ENCODE measurements around the gene POTEE. TPM values are rescaled to one million over a fixed set of nuclear protein-coding genes. Genes with fewer than 3 reads are reported as not detected.
"Not testable (repeated sequence)": the region's sequence is repeated elsewhere in the genome, so short reads cannot be mapped to it uniquely, and the experiment has no call there.

Gene POTEE
- total RNA-seq = not detected in 2 replicates

DNA sequence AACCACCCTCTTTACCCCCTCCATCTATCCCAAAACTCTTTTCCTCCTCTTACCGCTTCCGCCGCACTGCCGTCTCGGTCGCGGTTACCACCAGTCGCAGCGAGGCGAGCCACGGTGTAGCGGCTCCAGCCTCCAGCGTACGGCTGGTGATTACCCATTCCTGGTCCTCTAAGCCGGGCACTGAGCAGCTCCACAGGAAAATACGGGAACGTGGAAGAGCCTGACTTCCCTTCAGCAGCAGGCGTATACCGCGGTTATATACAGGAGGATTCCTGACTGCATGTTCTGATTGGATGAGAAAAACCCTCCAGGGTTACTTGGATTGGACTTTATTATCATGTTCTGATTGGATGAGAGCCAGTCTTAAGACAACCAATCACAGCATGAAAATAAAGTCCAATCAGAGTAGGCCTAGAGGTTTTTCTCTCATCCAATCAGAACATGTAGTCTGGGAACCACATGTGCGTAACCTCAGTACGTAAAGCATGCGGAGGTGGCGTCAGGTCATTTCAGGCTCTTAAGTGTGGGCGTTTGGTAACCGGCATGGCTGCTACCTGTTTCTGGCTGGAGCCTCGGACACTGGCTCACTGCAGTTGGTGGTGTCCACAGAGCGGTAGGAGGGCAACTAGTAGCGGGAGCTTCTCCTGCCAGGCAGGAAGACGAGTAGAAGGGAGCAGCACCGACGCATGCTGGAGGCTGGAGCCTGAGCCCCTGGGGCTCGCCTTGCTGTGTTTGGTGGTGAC is at the start of gene POTEE:
POTEE (plus strand) TSS at position 507 of the 743 bp plus-strand sequence. CDS start 8,867 bp downstream, outside the sequence.
- H3K4me3 ChIP-seq (ENCODE audit: low read depth, low read length); H3K27me3 ChIP-seq (ENCODE audit: control insufficient read depth, insufficient read depth, low read length); H3K36me3 ChIP-seq (ENCODE audit: control insufficient read depth, insufficient read depth, low read length); DNase-seq (ENCODE audit: low read depth); FAIRE-seq: not testable (repeated sequence)

DNA sequence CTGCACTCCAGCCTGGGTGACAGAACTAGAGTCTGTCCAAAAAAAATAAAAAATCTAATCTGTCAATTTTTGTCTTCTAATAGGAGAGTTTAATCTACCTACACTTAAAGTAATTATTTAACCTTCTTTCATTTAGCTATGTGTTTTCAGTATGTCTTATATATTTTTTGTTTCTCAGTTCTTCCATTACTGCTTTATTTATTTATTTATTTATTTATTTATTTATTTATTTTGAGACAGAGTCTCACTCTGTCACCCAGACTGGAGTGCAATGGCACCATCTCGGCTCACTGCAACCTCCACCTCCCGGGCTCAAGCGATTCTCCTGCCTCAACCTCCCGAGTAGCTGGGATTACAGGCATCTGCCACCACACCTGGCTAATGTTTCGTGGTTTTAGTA is 43.8 kb upstream of the POTEE start:
- not testable (repeated sequence) for H3K4me3 ChIP-seq (ENCODE audit: low read depth, low read length); H3K27me3 ChIP-seq (ENCODE audit: control insufficient read depth, insufficient read depth, low read length); DNase-seq (ENCODE audit: low read depth); FAIRE-seq; H3K36me3 ChIP-seq (ENCODE audit: control insufficient read depth, insufficient read depth, low read length)

DNA sequence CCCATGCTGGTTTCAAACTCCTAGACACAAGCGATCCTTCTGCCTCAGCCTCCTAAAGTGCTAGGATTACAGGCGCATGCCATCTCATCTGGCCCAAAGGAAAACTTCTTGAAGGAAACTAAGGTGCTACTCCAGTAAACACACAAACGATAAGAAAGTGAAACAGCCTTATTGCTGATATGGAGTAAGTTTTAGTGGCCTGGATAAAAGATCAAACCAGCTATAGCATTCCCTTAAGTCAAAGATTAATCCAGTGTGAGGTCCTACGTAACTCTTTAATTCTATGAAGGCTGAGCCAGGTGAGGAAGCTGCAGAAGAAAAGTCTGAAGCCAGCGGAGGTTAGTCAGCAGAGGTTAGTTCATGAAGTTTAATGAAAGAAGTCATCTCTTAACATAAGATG is 40.8 kb upstream of the POTEE start:
- DNase-seq (ENCODE audit: low read depth) (no peak), FAIRE-seq (no peak)
- no peaks in the 10 kb centered on the region for H3K36me3 ChIP-seq (ENCODE audit: control insufficient read depth, insufficient read depth, low read length)
- TF ChIP-seq, protein P1, sequence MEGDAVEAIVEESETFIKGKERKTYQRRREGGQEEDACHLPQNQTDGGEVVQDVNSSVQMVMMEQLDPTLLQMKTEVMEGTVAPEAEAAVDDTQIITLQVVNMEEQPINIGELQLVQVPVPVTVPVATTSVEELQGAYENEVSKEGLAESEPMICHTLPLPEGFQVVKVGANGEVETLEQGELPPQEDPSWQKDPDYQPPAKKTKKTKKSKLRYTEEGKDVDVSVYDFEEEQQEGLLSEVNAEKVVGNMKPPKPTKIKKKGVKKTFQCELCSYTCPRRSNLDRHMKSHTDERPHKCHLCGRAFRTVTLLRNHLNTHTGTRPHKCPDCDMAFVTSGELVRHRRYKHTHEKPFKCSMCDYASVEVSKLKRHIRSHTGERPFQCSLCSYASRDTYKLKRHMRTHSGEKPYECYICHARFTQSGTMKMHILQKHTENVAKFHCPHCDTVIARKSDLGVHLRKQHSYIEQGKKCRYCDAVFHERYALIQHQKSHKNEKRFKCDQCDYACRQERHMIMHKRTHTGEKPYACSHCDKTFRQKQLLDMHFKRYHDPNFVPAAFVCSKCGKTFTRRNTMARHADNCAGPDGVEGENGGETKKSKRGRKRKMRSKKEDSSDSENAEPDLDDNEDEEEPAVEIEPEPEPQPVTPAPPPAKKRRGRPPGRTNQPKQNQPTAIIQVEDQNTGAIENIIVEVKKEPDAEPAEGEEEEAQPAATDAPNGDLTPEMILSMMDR (IDR thresholded peaks at IDR 0.05; ENCODE audit: insufficient read depth, low read length, severe bottlenecking) = no peak
- no peaks in the 10 kb centered on the region for H3K27me3 ChIP-seq (ENCODE audit: control insufficient read depth, insufficient read depth, low read length)
- H3K4me3 ChIP-seq (ENCODE audit: low read depth, low read length) = no peak overlapping the region

DNA sequence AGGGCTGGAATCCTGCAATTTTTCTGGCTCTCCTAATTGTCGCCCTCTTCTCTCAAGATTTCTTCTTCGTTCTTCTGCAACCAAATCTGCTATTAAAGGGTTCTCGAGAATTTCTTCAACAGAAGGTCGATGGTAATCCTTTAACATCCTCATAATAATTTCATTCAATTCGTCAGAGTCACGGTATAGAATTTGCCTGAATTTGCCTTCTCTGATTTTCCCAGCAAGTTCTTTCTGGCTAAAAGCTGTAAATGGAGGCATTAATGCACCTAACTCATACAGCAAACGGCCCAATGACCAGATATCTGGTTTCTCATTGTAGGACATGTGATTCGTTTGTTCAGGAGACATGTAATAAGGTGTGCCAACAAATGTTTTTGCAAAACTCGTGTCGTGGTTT is 31.3 kb upstream of the POTEE start:
- H3K36me3 ChIP-seq (ENCODE audit: control insufficient read depth, insufficient read depth, low read length); H3K27me3 ChIP-seq (ENCODE audit: control insufficient read depth, insufficient read depth, low read length); DNase-seq (ENCODE audit: low read depth); H3K4me3 ChIP-seq (ENCODE audit: low read depth, low read length); FAIRE-seq: not testable (repeated sequence)

DNA sequence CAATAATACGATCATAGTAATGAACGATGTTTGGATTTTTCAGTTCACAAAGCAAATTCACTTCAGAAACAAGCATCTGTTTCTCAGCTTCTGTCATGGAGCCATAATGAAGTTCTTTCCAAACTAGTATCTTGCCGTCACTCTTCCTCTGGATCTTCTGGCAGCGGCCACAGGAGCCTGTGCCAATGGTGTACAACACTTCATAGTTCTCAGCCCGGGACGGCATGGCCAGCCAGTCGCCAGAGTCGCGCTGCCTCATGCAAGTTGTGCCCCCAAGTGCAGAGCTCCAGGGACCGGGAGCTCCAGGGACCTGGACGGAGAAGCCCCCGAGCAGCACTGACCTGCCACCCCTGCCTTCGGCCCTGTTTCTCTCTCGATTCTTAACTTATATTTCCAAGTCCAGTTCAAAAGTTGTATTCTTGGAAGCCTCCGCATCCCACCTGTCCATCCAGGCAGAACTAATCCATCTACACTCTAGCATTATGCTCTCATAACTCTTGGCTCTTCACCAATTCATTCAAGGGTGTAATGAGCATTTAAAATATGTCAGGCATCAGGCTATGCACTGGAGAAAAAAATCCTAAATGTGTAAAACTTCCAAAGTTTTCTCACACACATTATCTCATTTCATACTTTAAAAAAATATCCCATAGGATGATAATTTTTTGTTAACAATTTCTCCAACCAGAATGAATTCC is 30.5 kb upstream of the POTEE start:
- H3K4me3 ChIP-seq (ENCODE audit: low read depth, low read length); DNase-seq (ENCODE audit: low read depth); FAIRE-seq; H3K27me3 ChIP-seq (ENCODE audit: control insufficient read depth, insufficient read depth, low read length); H3K36me3 ChIP-seq (ENCODE audit: control insufficient read depth, insufficient read depth, low read length): not testable (repeated sequence)

DNA sequence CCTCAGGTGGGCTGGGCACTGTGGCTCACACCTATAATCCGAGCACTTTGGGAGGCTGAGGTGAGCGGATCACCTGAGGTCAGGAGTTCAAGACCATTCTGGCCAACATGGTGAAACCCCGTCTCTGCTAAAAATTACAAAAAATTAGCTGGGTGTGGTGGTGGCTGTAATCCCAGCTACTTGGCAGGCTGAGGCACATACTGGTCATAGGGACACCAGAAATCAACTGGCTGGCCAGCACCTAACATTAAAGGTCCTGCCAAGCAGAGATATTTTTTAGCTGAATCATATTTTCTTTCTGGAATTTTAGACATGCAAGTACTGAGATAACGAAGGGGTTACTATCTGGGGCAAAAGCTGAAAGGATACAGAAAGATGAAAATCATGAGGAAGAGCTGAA is 27.9 kb upstream of the POTEE start:
- not testable (repeated sequence) for FAIRE-seq; H3K27me3 ChIP-seq (ENCODE audit: control insufficient read depth, insufficient read depth, low read length); H3K4me3 ChIP-seq (ENCODE audit: low read depth, low read length); DNase-seq (ENCODE audit: low read depth); H3K36me3 ChIP-seq (ENCODE audit: control insufficient read depth, insufficient read depth, low read length)

DNA sequence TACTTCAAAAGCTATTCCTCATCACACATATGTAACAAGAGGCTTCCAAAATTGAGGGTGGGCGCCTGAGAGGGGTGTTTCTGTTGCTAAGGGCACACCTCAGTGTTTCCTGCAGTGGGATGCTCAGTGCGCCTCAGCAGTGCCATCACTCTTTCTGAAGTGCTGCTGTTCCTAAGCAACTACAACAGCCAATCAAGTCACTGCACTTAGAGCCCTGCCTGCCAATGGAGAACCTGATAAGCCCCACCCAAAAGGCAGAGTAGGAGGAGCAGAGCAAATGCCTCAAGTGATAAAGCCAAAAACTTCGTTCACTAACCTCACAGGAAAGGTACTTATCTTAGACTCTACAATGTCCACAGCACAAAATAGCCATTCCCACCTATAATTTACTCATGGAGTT is 15.9 kb upstream of the POTEE start:
- not testable (repeated sequence) for H3K4me3 ChIP-seq (ENCODE audit: low read depth, low read length); H3K36me3 ChIP-seq (ENCODE audit: control insufficient read depth, insufficient read depth, low read length); FAIRE-seq; H3K27me3 ChIP-seq (ENCODE audit: control insufficient read depth, insufficient read depth, low read length); DNase-seq (ENCODE audit: low read depth)

DNA sequence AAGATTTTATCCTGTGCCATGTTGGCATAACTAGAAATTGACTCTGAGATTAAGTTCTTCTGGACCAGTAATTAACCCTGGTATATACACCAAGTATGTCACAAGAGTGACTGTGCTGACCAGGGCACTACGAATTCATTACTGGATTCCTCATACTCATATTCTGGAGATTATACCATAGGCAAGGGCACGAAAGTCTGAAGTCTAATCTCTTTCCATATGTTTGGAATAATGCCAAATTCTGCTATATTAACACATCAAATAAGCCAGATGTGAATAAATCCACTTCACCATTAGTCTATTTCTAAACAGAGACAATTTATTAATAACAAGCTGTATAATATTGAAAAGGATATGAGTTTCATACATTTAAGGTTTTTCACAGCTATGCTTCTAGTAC is 13.2 kb upstream of the POTEE start:
- H3K4me3 ChIP-seq (ENCODE audit: low read depth, low read length); H3K27me3 ChIP-seq (ENCODE audit: control insufficient read depth, insufficient read depth, low read length); FAIRE-seq; DNase-seq (ENCODE audit: low read depth); H3K36me3 ChIP-seq (ENCODE audit: control insufficient read depth, insufficient read depth, low read length): not testable (repeated sequence)

DNA sequence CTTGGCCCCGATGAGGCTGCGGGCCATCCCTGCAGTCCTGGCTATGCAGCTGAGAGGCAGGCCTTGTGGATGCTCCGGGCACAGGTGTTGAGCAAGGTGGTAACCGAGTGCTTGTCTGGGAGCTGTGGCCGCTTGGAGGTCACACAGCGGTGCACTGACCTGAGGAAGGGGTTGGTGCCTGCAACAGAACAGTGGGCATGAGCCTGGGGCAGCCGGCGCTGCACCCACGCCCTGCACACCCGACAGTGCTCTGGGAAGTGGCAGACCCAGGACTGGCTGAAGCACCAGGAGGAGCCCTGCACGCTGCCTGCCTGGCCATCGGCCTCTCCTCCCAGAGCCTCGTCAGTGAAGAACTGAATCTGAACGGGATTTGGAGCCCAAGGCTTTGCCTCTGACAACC is 8.2 kb upstream of the POTEE start:
- no peak for DNase-seq (ENCODE audit: low read depth)
- Histone ChIP-seq H3K36me3 (ENCODE audit: control insufficient read depth, insufficient read depth, low read length) (no peaks in the 10 kb centered on the region), H3K27me3 (ENCODE audit: control insufficient read depth, insufficient read depth, low read length) (no peaks in the 10 kb centered on the region), H3K4me3 (ENCODE audit: low read depth, low read length) (no peak overlapping the region)
- TF ChIP-seq, protein P1 (IDR thresholded peaks at IDR 0.05; ENCODE audit: insufficient read depth, low read length, severe bottlenecking) = no peak
- FAIRE-seq = no peak

DNA sequence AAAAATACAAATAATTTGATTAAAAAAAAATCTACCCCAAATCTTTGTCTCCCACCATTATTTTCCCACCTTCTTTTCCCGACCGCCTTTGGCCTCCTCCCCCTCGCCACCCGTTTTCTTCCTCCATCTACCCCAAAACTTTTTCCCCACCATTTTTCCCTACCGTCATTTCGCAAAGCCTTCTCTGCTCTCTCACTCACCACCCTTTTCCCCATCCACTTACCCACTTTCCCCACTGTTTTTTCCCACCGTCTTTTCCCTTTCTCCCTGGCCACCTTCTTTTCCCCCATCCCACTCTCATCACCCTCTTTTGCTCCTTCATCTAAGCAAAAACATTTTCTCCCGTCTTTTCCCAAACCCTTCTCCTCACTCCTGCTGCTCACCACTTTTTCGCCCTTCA is 1.5 kb upstream of the POTEE start:
- H3K27me3 ChIP-seq (ENCODE audit: control insufficient read depth, insufficient read depth, low read length); H3K36me3 ChIP-seq (ENCODE audit: control insufficient read depth, insufficient read depth, low read length); H3K4me3 ChIP-seq (ENCODE audit: low read depth, low read length); FAIRE-seq; DNase-seq (ENCODE audit: low read depth): not testable (repeated sequence)

DNA sequence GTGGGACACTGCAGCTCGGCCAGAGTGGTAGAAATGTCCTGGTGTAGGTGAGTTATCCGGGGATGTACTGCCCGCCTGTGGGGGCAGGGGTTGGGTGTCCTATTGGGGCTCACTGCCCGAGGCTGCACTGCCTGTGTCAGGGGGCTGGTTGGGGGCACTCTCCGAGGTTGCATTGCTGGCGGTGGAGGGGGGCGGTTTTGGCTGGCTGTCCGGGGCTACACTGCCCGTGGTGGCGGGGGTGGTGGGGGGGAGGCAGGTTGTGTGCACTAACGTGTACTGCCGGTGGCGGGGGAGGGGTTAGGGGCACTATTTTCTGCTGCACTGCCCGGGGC is 403 bp downstream of the POTEE start:
- H3K27me3 ChIP-seq (ENCODE audit: control insufficient read depth, insufficient read depth, low read length); FAIRE-seq: not testable (repeated sequence)

DNA sequence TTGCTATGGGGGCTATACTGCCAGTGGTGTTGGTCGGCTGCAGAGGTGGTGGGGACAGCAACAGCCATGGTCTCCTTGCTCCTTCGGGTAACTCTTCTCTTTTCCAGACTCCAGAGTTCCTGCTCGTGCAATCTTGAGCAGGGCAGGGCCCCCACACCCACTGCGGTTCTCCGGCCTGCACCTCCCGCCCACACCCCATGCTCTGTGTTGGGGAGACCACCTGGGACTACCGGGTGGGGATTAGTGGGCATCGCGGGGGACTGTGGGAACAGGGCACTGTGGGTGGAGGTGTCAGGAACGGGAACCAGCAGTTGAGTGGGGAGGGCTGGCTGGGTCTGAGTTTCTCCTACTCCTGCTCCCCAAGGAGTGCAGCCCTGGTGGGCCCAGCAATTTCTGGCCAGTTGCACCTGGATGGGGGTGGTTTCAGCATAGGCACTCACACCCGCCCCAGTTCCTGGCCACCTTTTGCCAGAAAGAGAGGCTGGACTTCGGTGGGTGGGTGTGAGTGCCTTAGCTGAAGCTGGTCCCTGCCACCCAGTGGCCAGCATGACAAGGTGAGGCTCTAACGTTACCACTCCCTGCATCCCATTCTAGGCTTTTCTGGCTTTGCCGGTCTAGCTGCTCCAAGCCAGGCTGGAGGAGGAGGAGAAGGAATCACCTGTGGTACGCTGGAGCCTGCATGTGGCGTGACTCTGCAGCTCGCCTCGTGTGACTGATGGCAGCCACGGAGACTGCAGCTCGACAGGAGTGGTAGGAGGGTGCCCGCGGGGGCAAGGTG is 1.3 kb downstream of the POTEE start:
- H3K27me3 ChIP-seq (ENCODE audit: control insufficient read depth, insufficient read depth, low read length); DNase-seq (ENCODE audit: low read depth); H3K4me3 ChIP-seq (ENCODE audit: low read depth, low read length); H3K36me3 ChIP-seq (ENCODE audit: control insufficient read depth, insufficient read depth, low read length); FAIRE-seq: not testable (repeated sequence)

More for the DNA sequence above, 403 bp downstream of the POTEE start:
- H3K36me3 ChIP-seq (ENCODE audit: control insufficient read depth, insufficient read depth, low read length); H3K4me3 ChIP-seq (ENCODE audit: low read depth, low read length); DNase-seq (ENCODE audit: low read depth): not testable (repeated sequence)

Measured in bronchial epithelial cell (primary cell).